Progenitor cell of endocrine pancreas (in vitro differentiated cells): ENCODE measurements around the gene ZNF638. TPM values are rescaled to one million over a fixed set of nuclear protein-coding genes. Genes with fewer than 3 reads are reported as not detected.

Experiments
- DNase-seq: peaks from one replicate; pipeline ENCODE4 v3.0.0; 2021; ENCODE audit warnings: low spot score; ENCODE audit not compliant: unreplicated experiment
- H3K27ac Mint-ChIP-seq: 2 replicates; pipeline ENCODE4 v1.8.0; 2021; ENCODE audit warnings: mild to moderate bottlenecking, moderate library complexity, mixed read lengths
- H3K27me3 Mint-ChIP-seq: 2 replicates; pipeline ENCODE4 v1.8.0; 2021; ENCODE audit warnings: mixed read lengths
- H3K36me3 Mint-ChIP-seq: 2 replicates; pipeline ENCODE4 v1.8.0; 2022; ENCODE audit warnings: mixed read lengths; ENCODE audit not compliant: insufficient read depth
- H3K4me1 Mint-ChIP-seq: 2 replicates; pipeline ENCODE4 v1.8.0; 2021; ENCODE audit warnings: low read depth, mixed read lengths
- H3K4me3 Mint-ChIP-seq: 2 replicates; pipeline ENCODE4 v1.8.0; 2021; ENCODE audit warnings: low read depth, mild to moderate bottlenecking, moderate library complexity, mixed read lengths
- H3K9me3 Mint-ChIP-seq: 2 replicates; pipeline ENCODE4 v1.8.0; 2021; ENCODE audit warnings: low read depth, mixed read lengths
- total RNA-seq: library from RNA; stranded (reverse); gene quantifications from 2 replicates; pipeline ENCODE4 v1.2.1, GENCODE V29; 2021
- TF ChIP-seq, protein P1 (sequence below): fragments of 200-600 bp; sonication (generic); IDR thresholded peaks from one replicate; pipeline ENCODE4 v1.5.0; 2021; ENCODE audit warnings: antibody characterized with exemption, mild to moderate bottlenecking; ENCODE audit not compliant: unreplicated experiment

ZNF638 gene
- total RNA-seq, 1 donor from 2014 or later = 216 TPM

DNA sequence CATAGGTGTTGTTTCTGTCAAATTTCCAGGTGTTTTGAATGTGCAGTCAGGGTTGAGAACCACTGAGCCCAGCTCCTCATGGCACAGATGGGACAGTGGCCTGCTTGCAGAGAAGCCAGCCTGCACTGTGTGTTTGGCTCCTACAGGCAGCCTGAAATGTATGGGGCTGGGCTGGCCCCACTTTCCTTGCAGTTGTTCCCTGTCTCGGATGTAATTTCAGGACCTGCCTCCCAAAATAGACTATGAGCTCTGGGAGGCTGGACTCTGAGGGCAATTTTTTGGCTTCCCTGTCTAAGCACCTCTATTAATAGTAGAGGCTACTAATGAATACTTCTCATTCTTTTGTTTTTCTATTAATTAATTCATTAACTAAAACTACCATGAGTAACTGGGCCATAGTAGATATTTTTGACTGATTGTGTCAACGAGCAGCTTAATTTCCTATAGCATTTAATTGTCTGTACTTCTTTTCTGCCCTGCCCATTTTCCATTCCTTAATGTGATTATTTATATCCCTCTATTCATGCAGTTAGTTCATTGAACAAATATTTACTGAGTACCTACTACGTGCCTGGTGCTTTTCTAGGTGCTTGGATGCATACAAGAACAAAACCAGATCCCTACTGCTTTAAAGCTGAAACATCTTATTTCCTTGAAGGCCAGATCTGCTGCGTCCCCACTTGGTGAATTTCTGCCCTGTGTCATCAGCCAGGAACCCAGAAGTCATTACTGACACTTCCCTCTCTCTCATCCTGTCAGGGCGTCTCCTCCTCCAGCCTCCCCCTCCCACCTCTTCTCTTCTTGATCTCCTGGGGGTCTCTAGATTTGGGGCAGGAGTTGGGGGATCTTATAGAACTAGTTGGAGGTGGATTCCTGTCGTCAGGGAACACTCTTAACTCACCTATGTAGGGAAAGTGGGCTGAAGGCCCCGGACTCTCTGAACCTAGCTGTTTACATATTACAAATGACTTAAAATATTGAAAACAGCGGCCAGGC, 138.1 kb downstream of the ZNF638 start:
- TF ChIP-seq, protein P1, sequence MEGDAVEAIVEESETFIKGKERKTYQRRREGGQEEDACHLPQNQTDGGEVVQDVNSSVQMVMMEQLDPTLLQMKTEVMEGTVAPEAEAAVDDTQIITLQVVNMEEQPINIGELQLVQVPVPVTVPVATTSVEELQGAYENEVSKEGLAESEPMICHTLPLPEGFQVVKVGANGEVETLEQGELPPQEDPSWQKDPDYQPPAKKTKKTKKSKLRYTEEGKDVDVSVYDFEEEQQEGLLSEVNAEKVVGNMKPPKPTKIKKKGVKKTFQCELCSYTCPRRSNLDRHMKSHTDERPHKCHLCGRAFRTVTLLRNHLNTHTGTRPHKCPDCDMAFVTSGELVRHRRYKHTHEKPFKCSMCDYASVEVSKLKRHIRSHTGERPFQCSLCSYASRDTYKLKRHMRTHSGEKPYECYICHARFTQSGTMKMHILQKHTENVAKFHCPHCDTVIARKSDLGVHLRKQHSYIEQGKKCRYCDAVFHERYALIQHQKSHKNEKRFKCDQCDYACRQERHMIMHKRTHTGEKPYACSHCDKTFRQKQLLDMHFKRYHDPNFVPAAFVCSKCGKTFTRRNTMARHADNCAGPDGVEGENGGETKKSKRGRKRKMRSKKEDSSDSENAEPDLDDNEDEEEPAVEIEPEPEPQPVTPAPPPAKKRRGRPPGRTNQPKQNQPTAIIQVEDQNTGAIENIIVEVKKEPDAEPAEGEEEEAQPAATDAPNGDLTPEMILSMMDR = no peak
- DNase-seq = no peak
- Mint-ChIP-seq H3K4me3 (no peak overlapping the region), H3K9me3 (no peaks in the 10 kb centered on the region), H3K4me1 (peaks cover 5% of the 10 kb centered on the region), H3K36me3 (peaks cover 2% of the 10 kb centered on the region), H3K27ac (no peak overlapping the region), H3K27me3 (peaks cover 33% of the 10 kb centered on the region)

DNA sequence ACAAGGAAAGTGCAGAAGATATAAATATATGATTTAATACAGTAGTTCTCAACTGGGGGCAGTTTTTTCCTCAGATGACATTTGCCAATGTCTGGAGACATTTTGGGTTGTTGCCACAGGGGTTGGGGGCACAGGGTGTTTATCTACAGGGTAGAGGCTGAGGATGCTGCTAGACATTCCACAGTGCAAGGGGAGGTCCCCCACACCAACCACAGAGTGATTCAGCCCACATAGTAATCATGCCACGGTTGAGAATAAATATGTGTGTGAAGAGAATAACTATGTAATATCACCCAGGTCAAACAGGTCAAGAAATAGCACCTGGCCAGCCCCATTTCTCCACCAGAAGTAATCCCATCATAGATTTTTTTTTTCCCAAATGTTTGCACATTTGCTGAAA, 139.7 kb downstream of the ZNF638 start:
- TF ChIP-seq, protein P1 = no peak
- Mint-ChIP-seq H3K36me3 (peaks cover 2% of the 10 kb centered on the region), H3K9me3 (no peaks in the 10 kb centered on the region), H3K27ac (no peak overlapping the region), H3K27me3 (peaks cover 33% of the 10 kb centered on the region), H3K4me1 (peaks cover 5% of the 10 kb centered on the region), H3K4me3 (no peak overlapping the region)
- no peak for DNase-seq

DNA sequence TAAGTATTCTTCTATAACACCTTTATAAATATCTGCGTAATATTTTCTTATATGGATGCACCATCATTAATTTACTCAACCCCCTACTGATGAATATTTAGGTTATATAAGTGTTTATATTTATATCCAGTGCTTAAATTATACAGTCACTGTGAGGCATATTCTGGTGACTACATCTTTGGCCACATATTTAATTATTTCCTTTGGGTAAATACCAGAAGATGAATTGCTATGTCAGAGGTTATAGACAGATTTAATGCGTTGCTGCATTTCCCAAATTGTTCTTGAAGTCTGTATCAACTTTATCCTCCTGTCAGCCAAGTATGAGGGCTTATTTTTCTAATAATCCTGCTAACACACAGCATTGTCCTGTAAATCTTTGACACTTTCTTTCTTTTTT, 140.4 kb downstream of the ZNF638 start:
- peaks cover 2% of the 10 kb centered on the region for H3K36me3 Mint-ChIP-seq
- no peak overlapping the region for H3K27ac Mint-ChIP-seq
- TF ChIP-seq, protein P1 = no peak
- no peak for DNase-seq
- H3K27me3 Mint-ChIP-seq = peaks cover 29% of the 10 kb centered on the region
- peaks cover 2% of the 10 kb centered on the region for H3K4me1 Mint-ChIP-seq
- H3K9me3 Mint-ChIP-seq = no peaks in the 10 kb centered on the region
- no peak overlapping the region for H3K4me3 Mint-ChIP-seq

DNA sequence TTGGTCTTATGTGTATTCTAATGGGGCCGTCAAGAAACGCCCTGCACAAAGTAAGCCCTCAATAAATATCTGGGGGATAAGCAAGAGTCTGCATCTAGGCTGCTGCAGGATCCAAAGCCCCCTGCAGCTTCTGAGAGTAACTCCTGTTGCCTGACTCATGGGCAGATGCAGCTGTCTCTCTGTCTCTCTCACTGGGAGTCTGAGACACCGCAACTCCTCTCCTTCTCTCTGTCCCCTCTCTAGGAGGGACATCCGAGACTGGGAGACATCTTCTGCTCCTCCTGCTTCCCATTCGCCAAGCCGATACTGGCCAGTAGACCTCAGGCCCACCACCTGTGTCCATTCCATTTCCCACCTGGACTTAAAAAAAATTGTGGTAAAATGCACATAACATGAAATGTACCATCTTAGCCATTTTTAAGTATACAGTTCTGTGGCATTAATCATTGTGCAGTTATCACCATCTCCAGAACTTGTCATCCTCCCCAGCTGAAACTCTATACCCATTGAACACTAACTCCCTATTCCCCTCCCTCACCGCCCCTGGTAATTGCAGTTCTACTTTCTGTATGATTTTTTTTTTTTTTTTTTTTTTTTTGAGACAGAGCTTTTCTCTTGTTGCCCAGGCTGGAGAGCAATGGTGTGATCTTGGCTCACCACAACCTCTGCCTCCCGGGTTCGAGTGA, 141.9 kb downstream of the ZNF638 start:
- Mint-ChIP-seq H3K27ac (no peak overlapping the region), H3K4me1 (no peaks in the 10 kb centered on the region), H3K4me3 (no peak overlapping the region), H3K9me3 (no peaks in the 10 kb centered on the region), H3K36me3 (peaks cover 2% of the 10 kb centered on the region), H3K27me3 (peaks cover 17% of the 10 kb centered on the region)
- no peak for DNase-seq
- TF ChIP-seq, protein P1 = no peak

DNA sequence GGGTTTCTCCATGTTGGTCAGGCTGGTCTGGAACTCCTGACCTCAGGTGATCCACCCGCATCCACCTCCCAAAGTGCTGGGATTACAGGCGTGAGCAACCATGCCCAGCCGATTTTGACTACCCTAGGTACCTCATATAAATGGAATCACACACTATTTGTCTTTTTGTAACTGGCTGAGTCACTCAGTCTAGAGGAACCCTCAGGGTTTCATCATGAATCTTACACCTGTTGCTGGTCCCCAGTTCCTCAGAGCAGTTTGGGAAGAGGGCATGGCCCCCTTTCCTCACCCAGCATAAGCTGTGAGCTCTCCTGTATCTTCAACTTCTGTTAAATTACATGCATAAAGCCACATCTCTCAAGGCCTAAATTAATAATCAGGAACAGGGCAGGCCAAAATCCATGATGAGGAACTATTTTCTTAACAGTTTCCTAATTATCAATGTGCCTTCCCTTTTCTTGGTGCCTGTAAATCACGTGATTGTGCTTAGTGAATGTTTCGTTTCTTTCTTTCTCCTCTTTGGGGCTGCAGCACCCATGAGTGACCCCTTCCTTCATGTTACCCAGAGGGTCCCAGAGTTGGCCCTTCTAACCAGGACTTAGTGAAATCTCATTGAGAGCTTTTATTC, 142.6 kb downstream of the ZNF638 start:
- peaks cover 2% of the 10 kb centered on the region for H3K4me1 Mint-ChIP-seq
- TF ChIP-seq, protein P1 = no peak
- H3K9me3 Mint-ChIP-seq = no peaks in the 10 kb centered on the region
- H3K27ac Mint-ChIP-seq = no peak overlapping the region
- no peak for DNase-seq
- H3K27me3 Mint-ChIP-seq = peaks cover 14% of the 10 kb centered on the region
- H3K4me3 Mint-ChIP-seq = no peak overlapping the region
- peaks cover 2% of the 10 kb centered on the region for H3K36me3 Mint-ChIP-seq
